IPS-NIHi7 (cell line): ENCODE data around the gene TCP1.
"Not testable (repeated sequence)": the region's sequence is repeated elsewhere in the genome, so short reads cannot be mapped to it uniquely, and the experiment has no call there.

Experiments
- DNase-seq: peaks from one replicate; pipeline ENCODE4 v3.0.0; 2012; ENCODE audit warnings: mixed read lengths; ENCODE audit errors: extremely low spot score

Gene TCP1

DNA sequence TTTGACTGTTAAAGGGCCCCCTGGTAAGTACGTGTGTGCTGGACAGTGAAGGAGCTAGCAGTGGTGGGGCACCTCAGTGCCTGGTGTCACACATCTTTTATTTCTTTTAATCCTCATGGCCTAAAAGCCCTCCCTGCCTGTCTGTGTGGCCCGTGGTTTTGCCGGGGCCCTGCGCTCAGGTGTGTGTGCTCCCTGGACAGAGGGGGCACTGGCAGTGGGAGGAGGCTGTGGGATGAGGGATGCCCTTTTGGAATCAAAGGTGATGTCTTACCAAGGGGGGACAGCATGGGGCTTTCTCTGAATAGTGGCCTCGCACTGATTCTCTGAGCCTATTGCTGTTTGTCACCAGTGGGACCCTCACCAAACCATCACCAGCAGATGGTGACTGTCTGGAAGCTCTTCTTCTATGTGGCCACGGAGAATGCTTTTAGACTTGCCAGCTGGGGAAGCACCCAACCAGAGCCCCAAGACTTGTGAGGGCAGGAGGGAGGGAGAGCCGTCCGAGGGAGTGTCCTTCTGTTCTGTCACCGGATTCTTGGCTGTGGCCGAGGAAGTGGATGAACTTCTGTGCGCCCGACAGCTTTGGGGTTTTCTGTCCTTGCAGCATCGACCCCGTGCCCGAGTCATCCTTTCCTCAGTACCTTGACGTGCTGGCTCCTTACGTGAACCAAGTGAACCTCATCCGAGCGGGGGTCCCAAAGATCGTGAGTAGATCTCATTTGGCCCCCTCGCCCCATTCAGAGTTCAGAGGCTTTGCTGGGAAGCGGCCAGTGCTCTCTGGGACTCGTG, 28.7 kb upstream of the TCP1 start:
- DNase-seq: no peak

DNA sequence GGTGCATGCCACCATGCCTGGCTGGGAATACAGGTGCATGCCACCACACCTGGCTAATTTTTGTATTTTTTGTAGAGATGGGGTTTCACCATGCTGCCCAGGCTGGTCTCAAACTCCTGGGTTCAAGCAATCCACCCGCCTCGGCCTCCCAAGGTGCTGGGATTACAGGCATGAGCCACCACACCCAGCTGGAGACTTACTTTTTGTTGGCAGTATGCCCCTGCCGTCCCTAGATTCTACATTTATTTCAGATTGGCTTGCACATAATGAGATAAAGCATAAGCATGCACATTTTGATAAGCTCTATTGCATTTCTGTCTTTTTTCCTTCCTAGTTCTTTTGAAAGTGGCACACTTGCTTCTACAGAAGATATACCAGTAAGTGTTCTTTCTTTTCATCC, 27.4 kb upstream of the TCP1 start:
- DNase-seq: not testable (repeated sequence)

DNA sequence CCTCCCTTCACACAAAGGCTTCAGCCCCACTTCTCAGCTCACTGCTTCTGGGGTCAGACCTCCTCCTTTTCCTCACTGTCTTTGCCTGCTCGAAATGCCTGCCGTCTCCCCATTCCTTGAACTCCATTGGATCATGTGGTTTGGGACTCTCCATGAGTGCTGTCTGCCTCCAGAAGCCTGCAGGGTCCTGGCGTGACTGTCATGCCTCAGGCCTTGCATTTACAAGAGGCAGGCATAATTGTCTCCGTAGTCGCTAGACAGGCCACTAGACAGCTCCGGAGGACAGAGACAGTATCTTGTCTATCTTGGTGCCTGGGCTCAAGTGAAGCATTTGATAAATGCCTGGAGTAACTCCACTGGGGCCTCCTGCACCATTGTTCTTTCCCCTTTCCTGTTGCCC, 26.0 kb upstream of the TCP1 start:
- no peak for DNase-seq

DNA sequence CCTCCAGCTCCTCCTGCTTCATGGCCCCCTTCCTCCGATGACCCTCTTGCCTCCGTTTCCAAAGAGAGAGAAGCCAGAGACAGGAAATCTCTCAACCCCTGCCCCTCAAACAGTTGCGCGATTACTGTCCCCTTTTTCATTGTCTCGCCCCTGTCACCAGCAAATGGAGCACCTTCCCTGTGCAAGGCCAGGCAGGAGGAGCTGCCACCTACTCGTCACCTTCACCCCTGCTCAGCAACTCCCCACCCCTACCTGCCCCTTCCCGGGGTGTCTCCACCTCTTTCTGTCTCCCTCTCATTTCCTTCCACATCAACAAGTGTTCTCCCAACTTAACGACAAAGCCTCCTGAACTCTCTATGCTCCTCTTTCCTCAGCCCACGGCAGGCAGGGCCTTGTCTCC, 24.4 kb upstream of the TCP1 start:
- DNase-seq: no peak

DNA sequence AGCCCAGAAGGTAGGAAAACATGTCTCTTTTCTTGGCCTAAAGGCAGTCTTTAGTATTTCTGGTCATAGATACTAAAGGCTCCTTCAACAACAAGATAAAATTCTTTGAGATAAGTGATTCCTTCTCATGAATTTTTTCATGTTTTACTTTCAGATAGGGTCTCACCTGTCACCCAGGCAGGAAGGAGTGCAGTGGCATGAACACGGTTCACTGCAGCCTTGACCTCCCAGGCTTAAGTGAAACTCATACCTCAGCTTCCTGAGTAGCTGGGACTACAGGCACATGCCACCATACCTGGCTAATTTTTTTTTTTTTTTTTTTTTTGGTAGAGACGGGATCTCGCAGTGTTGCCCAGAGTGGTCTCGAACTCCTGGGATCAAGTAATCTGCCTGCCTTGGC, 19.7 kb upstream of the TCP1 start:
- no peak for DNase-seq

DNA sequence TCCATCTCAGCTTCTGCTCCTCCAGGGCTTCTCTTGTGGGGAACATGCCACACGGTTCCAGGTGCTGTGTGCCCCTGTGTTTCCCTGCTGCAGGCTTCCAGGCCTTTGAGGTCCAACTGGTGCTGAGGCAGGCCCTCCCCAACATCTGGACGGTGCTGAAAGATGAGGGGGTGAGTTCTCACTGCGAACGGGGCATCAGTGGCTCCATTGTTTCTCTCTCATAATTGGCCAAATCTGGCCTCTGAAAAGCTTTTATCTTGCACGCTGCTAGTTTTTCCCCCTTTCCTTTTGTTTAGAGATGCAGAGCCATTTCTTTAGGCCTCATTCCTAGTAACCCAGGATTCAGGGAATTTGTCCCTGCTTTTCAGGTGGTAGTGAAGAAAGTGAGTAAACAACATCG, 19.2 kb upstream of the TCP1 start:
- DNase-seq: peak; percentile 1

- no peak for DNase-seq
Measured at GRCh38 chr6:159807150-159807858, 17.9 kb upstream of the TCP1 start.

- DNase-seq: peak; percentile 7
Measured at GRCh38 chr6:159806021-159806458, 16.6 kb upstream of the TCP1 start.

GRCh38 chr6:159805440-159806020, 16.1 kb upstream of the TCP1 start:
- no peak for DNase-seq

DNA sequence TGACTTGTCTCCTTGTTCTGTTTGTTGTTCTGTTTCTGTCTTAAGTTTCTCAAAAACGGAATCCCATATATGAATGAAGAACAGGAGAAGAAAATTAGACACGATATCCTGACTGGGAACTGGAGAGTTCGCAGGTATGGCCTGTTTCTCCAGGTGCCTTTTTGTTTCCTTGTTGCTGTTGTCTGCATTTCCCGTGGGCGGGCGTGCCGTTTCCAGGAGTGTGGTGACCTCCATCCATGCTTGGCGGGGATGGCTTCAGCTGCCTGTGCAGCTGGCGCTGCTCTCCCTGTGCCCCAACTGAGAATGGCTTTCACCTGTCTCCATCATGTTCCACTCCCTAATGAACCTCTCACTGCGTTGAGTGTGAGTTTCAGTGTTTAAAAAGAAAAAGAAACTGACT, 15.1 kb upstream of the TCP1 start:
- peak; percentile 7 for DNase-seq

- no peak for DNase-seq
Measured at GRCh38 chr6:159801935-159802334, 12.5 kb upstream of the TCP1 start.

DNA sequence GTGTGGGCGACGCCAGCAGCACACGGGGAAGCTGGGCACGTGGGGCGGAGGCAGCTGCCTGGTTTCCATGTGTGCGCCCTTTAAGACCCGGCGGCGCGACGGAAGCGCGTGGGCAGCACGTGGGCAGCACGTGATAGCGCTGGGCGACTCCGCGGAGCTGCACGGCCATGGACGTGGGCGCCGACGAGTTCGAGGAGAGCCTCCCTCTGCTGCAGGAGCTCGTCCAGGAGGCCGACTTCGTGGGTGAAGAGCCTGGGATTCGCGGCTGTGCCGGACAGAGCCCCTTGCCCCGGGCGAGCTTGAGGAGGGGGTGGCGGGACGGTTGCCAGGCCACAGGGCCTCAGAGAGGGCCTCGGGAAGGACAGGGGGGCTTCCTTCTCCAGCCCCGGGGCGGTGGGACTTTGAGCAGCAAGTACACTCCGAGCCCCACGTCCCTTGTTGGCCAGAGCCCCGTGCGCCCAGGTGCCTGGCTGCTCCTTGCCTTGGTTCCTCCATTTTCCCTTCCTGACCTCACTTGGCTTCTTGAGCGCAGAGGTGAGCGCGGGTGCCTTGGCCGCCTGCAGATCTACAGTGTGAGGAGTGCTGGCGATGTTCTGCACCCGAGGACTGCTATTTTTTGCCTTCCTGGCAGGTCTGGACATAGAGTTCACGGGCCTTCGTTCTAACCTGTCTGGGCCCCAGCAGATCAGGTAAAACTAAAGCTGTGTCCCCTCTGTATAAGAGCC, 10.9 kb upstream of the TCP1 start, which contains the start of gene PNLDC1:
PNLDC1 (plus strand) TSS at position 136 of the 725 bp plus-strand sequence; CDS start at position 168, 32 bp downstream.
- peak; percentile 5 for DNase-seq

- DNase-seq: no peak
Measured at GRCh38 chr6:159797554-159797953, 8.2 kb upstream of the TCP1 start.

DNA sequence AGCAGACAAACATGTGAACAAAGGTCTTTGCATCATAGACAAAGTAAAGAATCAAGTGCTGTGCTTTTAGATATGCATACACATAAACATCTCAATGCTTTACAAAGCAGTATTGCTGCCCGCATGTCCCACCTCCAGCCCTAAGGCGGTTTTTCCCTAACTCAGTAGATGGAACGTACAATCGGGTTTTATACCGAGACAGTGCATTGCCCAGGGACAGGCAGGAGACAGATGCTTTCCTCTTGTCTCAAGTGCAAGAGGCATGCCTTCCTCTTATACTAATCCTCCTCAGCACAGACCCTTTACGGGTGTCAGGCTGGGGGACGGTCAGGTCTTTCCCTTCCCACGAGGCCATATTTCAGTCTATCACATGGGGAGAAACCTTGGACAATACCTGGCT, 5.6 kb upstream of the TCP1 start:
- DNase-seq: not testable (repeated sequence)

- no peak for DNase-seq
Measured at GRCh38 chr6:159790956-159791598, 1.7 kb upstream of the TCP1 start.

DNA sequence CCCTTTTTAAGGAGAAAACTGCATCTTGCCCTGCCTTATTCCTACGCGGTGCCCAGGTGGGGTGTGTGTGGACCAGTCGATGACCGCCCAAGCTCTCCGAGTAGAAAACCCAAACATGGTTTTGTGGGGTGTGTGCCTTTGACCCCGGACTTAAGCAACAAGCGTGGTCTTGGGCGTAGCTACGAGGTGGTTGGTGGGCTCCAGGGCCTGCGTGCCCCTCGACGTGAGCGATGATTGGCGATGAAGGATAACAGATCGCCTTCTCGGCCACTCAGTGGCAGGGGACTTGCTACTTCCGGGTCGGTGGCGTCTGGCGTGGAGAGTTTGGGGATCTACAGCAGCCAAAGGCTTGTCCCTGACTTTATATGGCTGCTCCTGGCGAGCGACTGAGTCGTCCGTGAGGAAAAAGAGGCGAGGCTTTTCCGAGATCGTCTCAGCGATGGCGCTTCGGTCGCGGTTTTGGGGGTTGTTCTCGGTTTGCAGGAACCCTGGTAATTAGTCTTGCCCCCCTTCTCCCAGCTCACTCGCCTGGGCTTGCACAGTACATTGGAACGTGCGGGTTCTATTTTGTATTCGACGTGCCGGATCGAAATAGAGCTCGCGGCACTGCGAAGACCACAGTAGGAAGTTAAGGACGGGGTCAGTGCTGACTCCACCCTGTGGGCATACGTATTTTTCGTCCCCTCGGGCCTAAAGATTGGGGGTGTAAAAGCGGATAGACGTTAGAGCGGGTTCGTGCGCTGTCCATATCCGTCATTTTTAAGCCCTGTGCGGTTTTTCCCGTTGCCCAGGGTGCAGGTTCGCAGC, 950 bp upstream of the TCP1 start, which contains the start of gene MRPL18:
MRPL18 (plus strand) TSS at position 319 of the 807 bp plus-strand sequence; CDS start at position 440, 121 bp downstream.
- DNase-seq: peak; percentile 93

DNA sequence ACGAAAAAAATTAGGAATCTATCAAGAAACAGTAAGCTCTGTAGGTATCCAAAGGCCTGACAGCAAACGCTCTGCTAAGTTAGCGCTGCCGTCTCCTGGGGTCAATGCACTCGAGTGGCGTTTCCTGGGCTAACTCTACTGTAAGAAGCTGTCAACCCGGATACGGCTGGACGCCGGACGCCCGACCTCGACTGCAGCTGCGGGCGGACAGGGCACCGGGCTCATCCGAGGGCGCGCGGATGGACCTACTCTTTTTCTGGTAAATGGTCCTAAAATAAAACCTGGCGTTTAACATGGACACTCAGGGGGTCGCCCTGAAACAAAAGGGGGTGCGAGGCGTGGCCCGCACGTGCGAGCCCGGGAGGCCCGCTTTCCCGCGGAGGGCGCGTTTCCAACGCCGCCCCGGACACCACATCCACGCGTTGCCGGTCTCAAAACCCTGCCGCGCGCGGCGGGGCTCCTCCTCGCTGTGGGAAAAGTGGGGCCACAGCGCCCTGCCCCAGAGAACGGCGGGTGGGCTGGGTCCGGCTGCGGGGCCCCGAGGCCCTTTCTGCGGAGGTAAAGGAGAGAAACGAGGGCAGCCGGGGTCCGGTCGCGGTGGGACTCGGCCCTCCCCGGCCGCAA, 537 bp downstream of the TCP1 start:
- DNase-seq: no peak

DNA sequence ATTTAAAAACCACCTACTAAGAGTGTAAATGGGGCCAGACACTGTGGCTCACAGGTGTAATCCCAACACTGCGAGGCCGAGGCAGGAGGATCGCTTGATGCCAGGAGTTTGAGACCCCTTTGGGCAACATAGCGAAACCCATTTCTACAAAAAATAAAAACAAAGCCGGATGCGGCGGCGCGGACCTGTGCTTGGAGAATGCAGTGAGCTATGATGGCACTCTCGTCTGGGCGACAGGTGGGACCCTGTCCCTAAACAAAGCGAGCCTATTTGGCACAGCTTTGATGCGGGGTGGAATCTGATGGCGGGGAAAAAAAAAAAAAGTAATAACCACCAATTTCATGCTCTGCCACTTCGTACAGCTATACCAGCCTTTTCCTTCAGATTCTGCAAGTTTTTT, 1.1 kb downstream of the TCP1 start:
- no peak for DNase-seq

DNA sequence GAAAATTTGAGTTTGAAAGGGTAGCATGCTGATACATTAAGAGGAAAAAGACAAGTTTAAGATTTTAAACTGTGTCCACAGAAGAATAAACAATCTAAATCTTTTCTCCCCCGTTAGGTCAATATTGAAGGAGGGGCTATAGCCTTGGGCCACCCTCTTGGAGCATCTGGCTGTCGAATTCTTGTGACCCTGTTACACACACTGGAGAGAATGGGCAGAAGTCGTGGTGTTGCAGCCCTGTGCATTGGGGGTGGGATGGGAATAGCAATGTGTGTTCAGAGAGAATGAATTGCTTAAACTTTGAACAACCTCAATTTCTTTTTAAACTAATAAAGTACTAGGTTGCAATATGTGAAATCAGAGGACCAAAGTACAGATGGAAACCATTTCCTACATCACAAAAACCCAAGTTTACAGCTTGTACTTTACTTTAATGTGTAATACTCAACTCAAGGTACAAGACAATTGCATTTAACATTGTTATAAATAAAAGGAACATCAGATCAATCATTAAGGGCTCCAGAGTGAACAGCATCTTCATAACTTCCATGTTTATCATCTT, 10.8 kb downstream of the TCP1 start:
- DNase-seq: peak; percentile 5

DNA sequence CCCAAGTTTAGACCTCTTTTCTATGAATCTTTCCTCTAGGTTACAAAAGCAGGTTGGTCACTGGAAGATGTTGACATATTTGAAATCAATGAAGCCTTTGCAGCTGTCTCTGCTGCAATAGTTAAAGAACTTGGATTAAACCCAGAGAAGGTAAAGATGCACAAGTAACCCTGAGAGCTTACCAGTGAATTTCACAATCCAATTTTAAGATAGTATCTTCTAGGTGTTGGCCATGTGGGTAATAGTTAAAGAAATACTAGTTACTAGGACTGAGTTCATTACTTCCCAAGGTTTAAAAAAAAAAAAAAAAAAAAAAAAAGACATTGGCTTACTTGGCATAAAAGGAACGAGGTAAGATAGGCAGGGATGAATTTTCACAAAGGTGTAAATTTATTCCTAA, 11.3 kb downstream of the TCP1 start:
- no peak for DNase-seq
